BLaER1 treated with 17β-estradiol and CSF1 and Interleukin-3, amounts not matched to agents 10 nM and 100 nM (cell line): ENCODE results near the gene PPT2.
"Not testable (repeated sequence)": the region's sequence is repeated elsewhere in the genome, so short reads cannot be mapped to it uniquely, and the experiment has no call there.

Experiments
- H3K27ac ChIP-seq, 11 experiments: shearing (Covaris generic); formaldehyde crosslinking; 2 replicates each; pipeline ENCODE4 v1.8.1; 2022
- H3K27me3 ChIP-seq, 11 experiments: shearing (Covaris generic); formaldehyde crosslinking; 2 replicates each; pipeline ENCODE4 v1.8.1; 2022
- H3K36me3 ChIP-seq, 11 experiments: shearing (Covaris generic); formaldehyde crosslinking; 2 replicates each; pipeline ENCODE4 v1.8.1; 2022
- H3K4me1 ChIP-seq, 10 experiments: shearing (Covaris generic); formaldehyde crosslinking; 2 replicates each; pipeline ENCODE4 v1.8.1; 2022
- H3K4me2 ChIP-seq, 11 experiments: shearing (Covaris generic); formaldehyde crosslinking; 2 replicates each; pipeline ENCODE4 v1.8.1; 2022
- H3K4me3 ChIP-seq, 10 experiments: shearing (Covaris generic); formaldehyde crosslinking; 2 replicates each; pipeline ENCODE4 v1.8.1; 2022
- H3K9ac ChIP-seq, 11 experiments: shearing (Covaris generic); formaldehyde crosslinking; 2 replicates each; pipeline ENCODE4 v1.8.1; 2022
- H3K9me3 ChIP-seq, 11 experiments: shearing (Covaris generic); formaldehyde crosslinking; replicated peaks in 1 of 11; 2 replicates each; pipeline ENCODE4 v1.8.1; 2022
- H4K20me1 ChIP-seq, 11 experiments: shearing (Covaris generic); formaldehyde crosslinking; 2 replicates each; pipeline ENCODE4 v1.8.1; 2022
- Cebpa-rat ChIP-seq, 11 experiments: shearing (Covaris generic); IDR thresholded peaks; 2 replicates each; pipeline ENCODE4 v1.8.1; 2022

PPT2 gene

GRCh38 chr6:32210191-32210601 lies 56.3 kb downstream of the PPT2 start:
- H3K36me3 ChIP-seq: no peaks in the 10 kb centered on the region
- H3K4me2 ChIP-seq: no peak overlapping the region
- H3K27ac ChIP-seq: no peak overlapping the region
- H3K4me1 ChIP-seq: 0 out of 20 replicates have a peak, but pooled peaks cover 0 to 3% (median 0%) of the 10 kb centered on the region in 10 experiments
- TF ChIP-seq Cebpa-rat (IDR thresholded peaks at IDR 0.05): no peak
- H3K9ac ChIP-seq: no peak overlapping the region
- no peak overlapping the region for H3K4me3 ChIP-seq
- H3K9me3 ChIP-seq: 0 out of 22 replicates have a peak, but pooled peaks cover 0 to 3% (median 0%) of the 10 kb centered on the region in 11 experiments
- H4K20me1 ChIP-seq: no peaks in the 10 kb centered on the region
- no peaks in the 10 kb centered on the region for H3K27me3 ChIP-seq

GRCh38 chr6:32211432-32211831 lies 57.5 kb downstream of the PPT2 start:
- not testable (repeated sequence) for H3K9ac ChIP-seq, H4K20me1 ChIP-seq, H3K36me3 ChIP-seq, H3K27me3 ChIP-seq, H3K27ac ChIP-seq, H3K4me1 ChIP-seq, H3K4me2 ChIP-seq, H3K4me3 ChIP-seq, H3K9me3 ChIP-seq

DNA sequence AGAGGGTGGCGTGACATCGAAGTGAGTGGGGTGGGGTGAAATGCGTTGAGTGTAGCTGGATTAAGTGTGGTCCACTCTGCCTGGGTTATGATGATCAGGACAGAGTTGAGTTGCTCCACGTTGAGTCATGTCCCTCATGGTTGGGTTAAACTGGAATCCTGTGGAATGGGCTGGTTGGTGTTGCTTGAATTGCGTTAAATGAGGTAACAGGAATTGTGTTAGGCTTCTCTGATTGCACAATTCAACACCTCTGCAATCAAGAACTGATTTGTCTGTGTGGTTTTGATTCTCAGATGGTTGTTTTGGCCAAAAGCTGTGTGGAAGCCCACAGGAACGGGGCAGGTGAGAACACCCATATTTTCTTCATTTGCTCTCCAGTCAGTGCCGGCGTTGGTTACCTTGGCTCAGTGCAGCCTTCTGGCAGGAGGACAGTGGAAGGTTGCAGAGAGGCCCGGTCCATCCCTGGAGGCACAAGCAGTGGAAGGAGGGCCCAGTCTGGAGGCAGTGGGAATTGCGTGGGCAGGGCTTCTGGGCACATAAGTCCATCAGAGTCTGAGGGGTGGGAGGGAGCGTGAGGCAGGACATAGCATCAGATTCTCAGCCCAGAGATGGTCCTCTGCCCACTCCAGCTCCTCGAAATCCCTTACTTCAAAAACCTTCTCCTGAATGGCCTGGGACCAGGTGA lies 58.3 kb downstream of the PPT2 start:
- no peaks in the 10 kb centered on the region for H3K36me3 ChIP-seq
- no peaks in the 10 kb centered on the region for H3K27me3 ChIP-seq
- H4K20me1 ChIP-seq: no peaks in the 10 kb centered on the region
- no peak overlapping the region for H3K27ac ChIP-seq
- H3K4me3 ChIP-seq: no peak overlapping the region
- peak in 3 of 11 experiments; percentile 16 to 50 (median 37); a peak in 1 of 22 replicates for TF ChIP-seq Cebpa-rat (IDR thresholded peaks at IDR 0.05)
- H3K9ac ChIP-seq: no peak overlapping the region
- H3K4me2 ChIP-seq: no peak overlapping the region
- 0 out of 20 replicates have a peak, but pooled peaks cover 0 to 3% (median 0%) of the 10 kb centered on the region in 10 experiments for H3K4me1 ChIP-seq
- H3K9me3 ChIP-seq: no peaks in the 10 kb centered on the region
